Activated naive CD8-positive, alpha-beta T cell treated with anti-CD3 and anti-CD28 coated beads, Interleukin-2, amount 50 U/mL, for 24 hours (primary cell): ENCODE results near the gene GRHL1.

ENCODE experiments used
- ATAC-seq: fragments of 150-1000 bp; cut with Tn5 transposase; one replicate; pipeline ENCODE4 v1.10.0; 2021
- DNase-seq: peaks from one replicate; pipeline ENCODE4 v3.0.0; 2021
- H3K27ac Mint-ChIP-seq: one replicate; pipeline ENCODE4 v1.8.0; 2021; ENCODE audit warnings: mild to moderate bottlenecking, mixed read lengths
- H3K27me3 Mint-ChIP-seq: one replicate; pipeline ENCODE4 v1.8.0; 2021; ENCODE audit warnings: mixed read lengths
- H3K36me3 Mint-ChIP-seq: one replicate; pipeline ENCODE4 v1.8.0; 2021; ENCODE audit warnings: low read depth, mixed read lengths
- H3K4me1 Mint-ChIP-seq: one replicate; pipeline ENCODE4 v1.8.0; 2021; ENCODE audit warnings: mixed read lengths
- H3K4me3 Mint-ChIP-seq: one replicate; pipeline ENCODE4 v1.8.0; 2021; ENCODE audit warnings: mild to moderate bottlenecking, moderate library complexity, mixed read lengths
- H3K9me3 Mint-ChIP-seq: one replicate; pipeline ENCODE4 v1.8.0; 2021; ENCODE audit warnings: mixed read lengths

The GRHL1 gene

GRCh38 chr2:9972621-9973479, 21.4 kb downstream of the GRHL1 start:
- Mint-ChIP-seq H3K27ac (no peak overlapping the region), H3K27me3 (peaks cover 4% of the 10 kb centered on the region), H3K4me1 (peaks cover 46% of the 10 kb centered on the region), H3K9me3 (no peaks in the 10 kb centered on the region), H3K36me3 (peaks cover 1% of the 10 kb centered on the region), H3K4me3 (no peak overlapping the region)
- peak; percentile 27 for DNase-seq
- ATAC-seq = peak; percentile 38

GRCh38 chr2:9973690-9974089, 22.2 kb downstream of the GRHL1 start:
- H3K4me3 Mint-ChIP-seq = no peak overlapping the region
- peaks cover 4% of the 10 kb centered on the region for H3K9me3 Mint-ChIP-seq
- H3K27me3 Mint-ChIP-seq = peaks cover 6% of the 10 kb centered on the region
- H3K27ac Mint-ChIP-seq = no peak overlapping the region
- peaks cover 5% of the 10 kb centered on the region for H3K36me3 Mint-ChIP-seq
- peaks cover 51% of the 10 kb centered on the region for H3K4me1 Mint-ChIP-seq
- ATAC-seq (no peak), DNase-seq (no peak)

GRCh38 chr2:9974343-9974742, 22.9 kb downstream of the GRHL1 start:
- H3K36me3 Mint-ChIP-seq = peaks cover 5% of the 10 kb centered on the region
- H3K9me3 Mint-ChIP-seq = peaks cover 4% of the 10 kb centered on the region
- no peak for ATAC-seq
- no peak overlapping the region for H3K27ac Mint-ChIP-seq
- peaks cover 51% of the 10 kb centered on the region for H3K4me1 Mint-ChIP-seq
- no peak overlapping the region for H3K4me3 Mint-ChIP-seq
- peaks cover 6% of the 10 kb centered on the region for H3K27me3 Mint-ChIP-seq
- no peak for DNase-seq

DNA sequence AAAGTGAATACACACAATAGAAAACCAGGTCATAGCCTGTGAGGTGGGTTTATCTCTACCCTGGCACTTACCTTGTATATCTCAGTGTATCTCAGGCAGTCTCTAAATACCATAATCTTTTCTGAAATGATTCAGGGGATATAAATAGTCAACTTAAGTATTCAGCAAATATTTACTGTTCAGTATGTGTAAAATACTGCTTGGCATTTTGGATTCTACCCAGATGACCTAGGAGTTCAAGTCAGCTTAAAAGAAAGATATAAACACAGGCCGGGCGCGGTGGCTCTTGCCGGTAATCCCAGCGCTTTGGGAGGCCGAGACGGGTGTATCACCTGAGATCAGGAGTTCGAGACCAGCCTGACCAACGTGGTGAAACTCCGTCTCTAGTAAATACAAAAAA, 23.8 kb downstream of the GRHL1 start:
- Mint-ChIP-seq H3K4me3 (no peak overlapping the region), H3K27me3 (peaks cover 12% of the 10 kb centered on the region), H3K4me1 (peaks cover 58% of the 10 kb centered on the region), H3K9me3 (peaks cover 4% of the 10 kb centered on the region), H3K27ac (no peak overlapping the region), H3K36me3 (peaks cover 5% of the 10 kb centered on the region)
- DNase-seq (no peak), ATAC-seq (no peak)

DNA sequence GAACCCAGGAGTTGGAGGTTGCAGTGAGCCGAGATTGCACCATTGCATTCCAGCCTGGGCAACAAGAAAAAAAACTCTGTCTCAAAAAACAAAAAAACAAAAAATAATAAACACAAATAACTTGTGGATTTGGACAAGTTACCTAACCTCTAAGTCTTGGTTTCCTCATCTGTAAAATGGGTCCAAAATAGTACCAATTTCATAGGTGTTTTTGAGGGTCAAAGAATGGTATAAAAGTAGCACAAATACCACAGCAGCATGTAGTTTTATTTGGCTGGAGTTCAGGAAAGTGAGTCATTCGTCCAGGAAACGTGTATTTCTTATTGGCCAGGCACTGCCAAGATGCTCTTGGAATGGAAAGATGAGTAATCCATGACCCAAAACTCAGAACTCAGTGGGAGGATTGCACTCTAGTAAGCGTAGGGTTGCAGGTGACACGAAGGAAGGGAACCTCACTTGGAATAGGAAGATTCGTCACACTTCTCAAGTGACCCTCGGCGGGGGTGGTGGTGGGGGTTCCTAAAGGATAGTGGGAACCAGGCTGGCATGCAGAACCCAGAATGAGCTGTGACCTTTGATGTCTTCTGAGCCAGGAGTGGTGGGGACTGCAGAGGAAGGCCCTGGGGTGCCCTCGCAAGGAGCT, 24.4 kb downstream of the GRHL1 start:
- Mint-ChIP-seq H3K27ac (peak overlapping the region; percentile 27), H3K9me3 (peaks cover 4% of the 10 kb centered on the region)
- ATAC-seq = peak; percentile 86

GRCh38 chr2:9979977-9980376, 28.5 kb downstream of the GRHL1 start:
- Mint-ChIP-seq H3K9me3 (peaks cover 4% of the 10 kb centered on the region), H3K4me3 (no peak overlapping the region), H3K36me3 (peaks cover 5% of the 10 kb centered on the region), H3K27ac (peak overlapping the region; percentile 7), H3K27me3 (peaks cover 25% of the 10 kb centered on the region), H3K4me1 (peaks cover 47% of the 10 kb centered on the region)
- ATAC-seq = peak; percentile 22
- DNase-seq = no peak

More for the DNA sequence above, 24.4 kb downstream of the GRHL1 start:
- Mint-ChIP-seq H3K36me3 (peaks cover 5% of the 10 kb centered on the region), H3K27me3 (peaks cover 18% of the 10 kb centered on the region), H3K4me3 (peak overlapping the region; percentile 33), H3K4me1 (peaks cover 64% of the 10 kb centered on the region)
- DNase-seq = peak; percentile 36

DNA sequence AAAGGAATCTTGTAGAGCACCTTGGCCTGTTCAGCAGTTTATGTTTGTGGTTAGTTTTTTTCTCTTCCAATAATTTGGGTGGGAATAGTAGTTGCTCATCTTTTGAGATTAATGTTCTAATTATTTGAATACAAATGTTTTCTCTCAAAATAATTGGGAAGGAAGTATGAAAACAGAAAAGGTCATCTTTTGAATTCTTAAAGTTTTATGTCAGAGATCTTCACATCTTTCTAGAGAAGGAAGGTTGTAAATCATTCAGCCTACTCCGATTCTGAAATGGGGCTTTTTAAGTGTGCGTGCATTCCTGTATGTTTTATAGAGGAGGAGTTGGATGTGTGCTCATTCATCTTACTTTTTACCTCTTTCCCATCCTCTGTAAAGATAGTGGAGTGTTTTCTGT, 29.0 kb downstream of the GRHL1 start:
- no peak for ATAC-seq
- H3K4me3 Mint-ChIP-seq = no peak overlapping the region

GRCh38 chr2:9981655-9982054, 30.2 kb downstream of the GRHL1 start:
- H3K4me3 Mint-ChIP-seq = no peak overlapping the region
- H3K27me3 Mint-ChIP-seq = peaks cover 25% of the 10 kb centered on the region
- H3K36me3 Mint-ChIP-seq = peaks cover 5% of the 10 kb centered on the region
- peaks cover 4% of the 10 kb centered on the region for H3K9me3 Mint-ChIP-seq
- no peak overlapping the region for H3K27ac Mint-ChIP-seq
- DNase-seq = no peak
- ATAC-seq = no peak
- H3K4me1 Mint-ChIP-seq = peaks cover 32% of the 10 kb centered on the region

More for the DNA sequence above, 29.0 kb downstream of the GRHL1 start:
- peaks cover 42% of the 10 kb centered on the region for H3K4me1 Mint-ChIP-seq
- H3K9me3 Mint-ChIP-seq = peaks cover 4% of the 10 kb centered on the region
- H3K27me3 Mint-ChIP-seq = peaks cover 25% of the 10 kb centered on the region
- H3K27ac Mint-ChIP-seq = no peak overlapping the region
- no peak for DNase-seq
- H3K36me3 Mint-ChIP-seq = peaks cover 5% of the 10 kb centered on the region

DNA sequence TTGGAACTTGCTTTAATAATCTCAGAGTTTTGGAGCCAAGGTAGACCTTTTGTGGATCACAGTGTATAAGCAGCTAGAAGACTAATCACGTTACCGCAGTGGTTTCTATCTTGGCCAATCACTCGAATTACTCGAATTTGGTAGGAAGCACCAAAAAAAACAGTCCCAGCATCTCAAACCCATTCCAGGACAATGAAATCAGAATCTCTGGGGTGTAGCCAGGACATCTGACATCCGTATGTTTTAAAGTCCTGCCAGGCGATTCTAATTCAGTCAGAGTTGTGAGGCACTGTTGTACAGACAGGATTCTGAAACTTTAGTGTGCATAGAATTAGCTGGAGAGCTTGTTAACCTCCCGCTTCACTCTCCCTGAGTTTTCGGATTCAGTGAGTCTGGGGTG, 30.8 kb downstream of the GRHL1 start:
- peaks cover 4% of the 10 kb centered on the region for H3K36me3 Mint-ChIP-seq
- no peak overlapping the region for H3K4me3 Mint-ChIP-seq
- H3K27me3 Mint-ChIP-seq = peaks cover 25% of the 10 kb centered on the region
- ATAC-seq (no peak), DNase-seq (no peak)
- no peak overlapping the region for H3K27ac Mint-ChIP-seq
- H3K9me3 Mint-ChIP-seq = peaks cover 4% of the 10 kb centered on the region
- peaks cover 27% of the 10 kb centered on the region for H3K4me1 Mint-ChIP-seq

DNA sequence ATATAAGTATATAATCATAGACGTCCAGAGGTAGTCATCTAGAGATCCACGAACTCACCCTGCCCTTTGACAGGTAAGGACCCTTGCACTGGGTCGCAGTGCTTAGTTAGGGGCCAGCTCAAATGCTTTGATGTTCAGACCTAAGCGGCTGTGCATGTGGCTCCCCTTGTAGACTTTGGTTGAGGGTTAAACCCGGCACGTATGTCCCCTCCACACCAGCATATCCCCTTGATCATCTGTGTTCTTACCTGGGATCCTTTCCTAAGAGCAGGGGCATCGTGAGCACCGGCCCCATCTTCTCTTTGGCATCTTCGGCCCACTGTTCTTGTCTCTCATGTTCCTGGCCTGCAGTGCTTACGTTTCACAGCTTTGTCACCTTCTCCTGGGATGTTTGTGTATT, 31.4 kb downstream of the GRHL1 start:
- ATAC-seq (no peak), DNase-seq (no peak)
- no peak overlapping the region for H3K4me3 Mint-ChIP-seq
- H3K4me1 Mint-ChIP-seq = peaks cover 25% of the 10 kb centered on the region
- peaks cover 4% of the 10 kb centered on the region for H3K9me3 Mint-ChIP-seq
- peaks cover 25% of the 10 kb centered on the region for H3K27me3 Mint-ChIP-seq
- H3K27ac Mint-ChIP-seq = no peak overlapping the region
- H3K36me3 Mint-ChIP-seq = peaks cover 4% of the 10 kb centered on the region

- ATAC-seq = no peak
- H3K27me3 Mint-ChIP-seq = peaks cover 22% of the 10 kb centered on the region
- H3K4me1 Mint-ChIP-seq = peaks cover 20% of the 10 kb centered on the region
- H3K27ac Mint-ChIP-seq = no peak overlapping the region
- no peak overlapping the region for H3K4me3 Mint-ChIP-seq
- no peak for DNase-seq
- no peaks in the 10 kb centered on the region for H3K36me3 Mint-ChIP-seq
- H3K9me3 Mint-ChIP-seq = no peaks in the 10 kb centered on the region
Measured at GRCh38 chr2:9983401-9984216, 32.1 kb downstream of the GRHL1 start.

DNA sequence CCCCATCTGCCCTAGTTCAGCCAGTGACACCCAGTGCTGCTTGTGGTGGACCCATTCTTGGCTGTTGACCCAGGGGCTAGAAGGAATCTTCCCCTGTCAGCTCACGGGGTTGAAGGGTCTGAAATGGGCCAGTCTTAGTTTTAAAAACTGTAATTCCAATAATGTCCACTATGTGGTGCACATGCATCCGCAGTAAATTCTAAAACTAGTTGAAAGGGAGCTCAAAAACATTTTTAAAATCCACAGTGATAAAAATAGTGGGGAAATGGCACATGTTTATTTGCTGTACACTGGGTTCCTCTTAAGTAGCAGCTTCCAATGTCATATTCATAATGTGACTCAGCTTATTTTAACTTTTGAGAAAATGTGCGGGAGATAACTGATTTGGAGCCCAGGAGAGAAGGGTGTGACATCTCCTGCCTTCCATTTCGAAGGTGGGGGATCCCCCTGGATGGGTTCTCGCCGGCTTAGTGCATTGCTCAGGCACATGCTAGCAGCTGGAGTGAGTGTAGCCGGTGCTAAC, 32.8 kb downstream of the GRHL1 start:
- H3K9me3 Mint-ChIP-seq = no peaks in the 10 kb centered on the region
- H3K4me1 Mint-ChIP-seq = peaks cover 20% of the 10 kb centered on the region
- ATAC-seq = peak; percentile 78
- no peak overlapping the region for H3K27ac Mint-ChIP-seq
- H3K36me3 Mint-ChIP-seq = no peaks in the 10 kb centered on the region
- peak; percentile 23 for DNase-seq
- H3K27me3 Mint-ChIP-seq = peaks cover 22% of the 10 kb centered on the region
- H3K4me3 Mint-ChIP-seq = no peak overlapping the region

DNA sequence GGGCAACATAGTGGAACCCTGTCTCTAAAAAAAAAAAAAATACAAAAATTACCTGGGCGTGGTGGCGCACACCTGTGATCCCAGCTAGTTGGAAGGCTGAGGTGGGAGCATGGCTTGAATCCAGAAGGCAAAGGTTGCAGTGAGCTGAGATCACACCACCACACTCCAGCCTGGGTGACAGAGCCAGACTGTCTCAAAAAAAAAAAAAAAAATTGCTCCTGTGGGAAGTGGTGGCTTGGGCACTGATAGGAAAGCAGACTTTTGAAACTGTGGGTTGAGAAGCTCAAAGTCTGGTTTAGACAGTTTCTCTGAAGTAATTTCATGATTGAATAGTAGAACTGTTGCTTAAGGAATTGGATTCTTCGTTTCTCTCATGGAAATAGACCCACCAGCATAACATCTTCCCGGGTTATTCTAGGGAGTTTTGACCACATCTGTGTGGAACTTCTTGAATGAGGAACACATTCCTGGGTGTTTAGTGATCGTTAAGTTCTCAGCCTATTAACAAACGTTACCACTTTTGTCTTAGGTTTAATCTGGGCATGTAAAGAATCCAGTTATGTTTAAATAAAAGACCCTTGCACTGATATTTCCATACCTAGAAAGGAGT, 33.5 kb downstream of the GRHL1 start:
- ATAC-seq (no peak), DNase-seq (no peak)
- H3K27ac Mint-ChIP-seq = no peak overlapping the region
- no peak overlapping the region for H3K4me3 Mint-ChIP-seq
- H3K36me3 Mint-ChIP-seq = no peaks in the 10 kb centered on the region
- peaks cover 16% of the 10 kb centered on the region for H3K4me1 Mint-ChIP-seq
- no peaks in the 10 kb centered on the region for H3K9me3 Mint-ChIP-seq
- H3K27me3 Mint-ChIP-seq = peaks cover 18% of the 10 kb centered on the region
